Measurements from ENCODE around the gene SOCS7. TPM values are rescaled to one million over a fixed set of nuclear protein-coding genes. Genes with fewer than 3 reads are reported as not detected.

The SOCS7 gene
- total and polyA plus RNA-seq, 11 donors: 5.1 to 19.2 (median 14.0) TPM

GRCh38 chr17:38428643-38429371, 77.2 kb downstream of the SOCS7 start:
- peak in 2 of 12 donors; percentile 7 to 17 for TF ChIP-seq CTCF (IDR thresholded peaks at IDR 0.05)
- TF ChIP-seq POLR2A (IDR thresholded peaks at IDR 0.05): peak in 1 of 2 donors; percentile 55
- ATAC-seq: peak; percentile 64 to 76 (median 72)
- no peaks in the 10 kb centered on the region for H3K9me3 ChIP-seq
- peak overlapping the region; percentile 89 to 99 (median 96) for H3K27ac ChIP-seq
- H3K4me3 ChIP-seq: peak overlapping the region; percentile 72 to 98 (median 94)
- DNase-seq: peak; percentile 73 to 86 (median 79)
- H3K4me1 ChIP-seq: peaks cover 9 to 89% (median 56%) of the 10 kb centered on the region in 12 donors
- H3K27me3 ChIP-seq: no peaks in the 10 kb centered on the region
- intact Hi-C loops (cut with DNase I): loop anchor here in 4 of 10 donors (5.0 to 10.0 kb wide), 2 partner anchors 38 to 236 kb away; no protein-coding TSS in a partner anchor
- no peaks in the 10 kb centered on the region for H3K36me3 ChIP-seq
- 1 to 2% (median 1%) methylated on average over 17 to 56 of the region's 56 CpGs for WGBS, 4 donors

DNA sequence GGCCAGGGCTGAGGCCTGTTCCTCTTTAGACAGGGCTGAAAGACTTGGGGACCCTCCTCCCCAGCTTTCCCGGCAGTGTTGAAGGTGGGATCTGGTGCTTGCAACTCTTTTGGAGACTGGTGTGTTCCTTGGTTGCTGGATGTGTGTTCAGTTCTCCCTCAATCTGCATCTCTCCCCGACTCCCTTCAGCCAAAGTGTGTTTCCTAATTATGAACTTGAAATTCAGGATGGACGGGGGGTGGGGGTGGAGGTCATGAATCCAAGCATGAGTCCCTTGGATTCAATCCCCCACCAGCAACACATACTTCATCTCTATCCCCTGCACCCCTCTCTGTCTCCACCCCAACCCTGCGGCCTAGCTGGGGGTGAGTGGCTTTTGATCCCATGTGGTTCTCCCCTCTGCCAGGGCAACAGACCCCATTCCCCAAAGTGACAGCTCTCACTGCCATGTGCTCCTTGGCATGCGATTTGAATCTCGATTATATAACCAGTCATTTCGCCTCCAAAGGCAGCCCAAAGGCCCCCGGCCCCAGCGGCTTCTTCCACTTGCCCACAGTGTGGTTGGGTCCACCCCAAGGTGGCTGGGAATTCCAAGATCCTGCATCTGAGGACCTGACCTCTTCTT, 77.9 kb downstream of the SOCS7 start:
- intact Hi-C loops (cut with DNase I): loop anchor here in 5 of 10 donors (5.0 to 10.0 kb wide), 2 partner anchors 38 to 235 kb away; no protein-coding TSS in a partner anchor
- no peaks in the 10 kb centered on the region for H3K36me3 ChIP-seq
- 38 to 58% (median 46%) methylated on average over 9 of the region's 9 CpGs for WGBS, 4 donors

DNA sequence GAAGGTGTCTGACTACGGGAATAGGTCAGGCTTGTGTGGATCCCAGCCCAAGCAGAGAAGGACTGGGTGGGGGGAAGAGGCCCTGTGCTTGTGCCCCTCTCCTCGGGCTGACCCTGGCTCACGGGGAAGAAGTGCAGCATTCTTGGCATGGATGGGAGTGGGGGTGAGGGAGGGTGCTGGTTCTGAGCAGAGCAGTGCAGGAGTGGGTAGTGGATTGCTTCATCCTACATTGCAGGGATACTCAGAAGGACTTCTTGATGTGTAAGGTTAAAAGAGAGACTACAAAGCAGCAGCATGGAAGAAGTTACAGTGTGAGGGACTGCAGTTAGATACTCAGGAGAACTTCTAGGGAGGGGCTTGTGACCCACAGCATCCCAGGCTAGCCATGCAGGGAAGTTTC, 78.7 kb downstream of the SOCS7 start:
- H3K27me3 ChIP-seq: no peaks in the 10 kb centered on the region
- 25 to 40% (median 37%) methylated on average over 3 of the region's 3 CpGs for WGBS, 4 donors
- no peaks in the 10 kb centered on the region for H3K9me3 ChIP-seq
- ATAC-seq: peak in 2 of 4 donors; percentile 3 to 14
- TF ChIP-seq CTCF (IDR thresholded peaks at IDR 0.05) (no peak), POLR2A (IDR thresholded peaks at IDR 0.05) (no peak)
- H3K4me3 ChIP-seq: peak overlapping the region in 6 of 12 donors; percentile 74 to 98 (median 96)
- H3K27ac ChIP-seq: peak overlapping the region; percentile 89 to 99 (median 96)
- DNase-seq: no peak
- intact Hi-C loops (cut with DNase I): loop anchor here in 1 of 10 donors (5.0 kb wide), 1 partner anchor 37 kb away; no protein-coding TSS in a partner anchor
- no peaks in the 10 kb centered on the region for H3K36me3 ChIP-seq
- peaks cover 9 to 85% (median 59%) of the 10 kb centered on the region in 12 donors for H3K4me1 ChIP-seq

More for the DNA sequence above, 77.9 kb downstream of the SOCS7 start:
- no peak for TF ChIP-seq POLR2A (IDR thresholded peaks at IDR 0.05)
- TF ChIP-seq CTCF (IDR thresholded peaks at IDR 0.05): no peak
- ATAC-seq: no peak
- no peaks in the 10 kb centered on the region for H3K27me3 ChIP-seq
- no peak for DNase-seq
- H3K4me1 ChIP-seq: peaks cover 9 to 85% (median 62%) of the 10 kb centered on the region in 12 donors
- peak overlapping the region; percentile 72 to 98 (median 94) for H3K4me3 ChIP-seq
- no peaks in the 10 kb centered on the region for H3K9me3 ChIP-seq
- peak overlapping the region; percentile 89 to 99 (median 96) for H3K27ac ChIP-seq

DNA sequence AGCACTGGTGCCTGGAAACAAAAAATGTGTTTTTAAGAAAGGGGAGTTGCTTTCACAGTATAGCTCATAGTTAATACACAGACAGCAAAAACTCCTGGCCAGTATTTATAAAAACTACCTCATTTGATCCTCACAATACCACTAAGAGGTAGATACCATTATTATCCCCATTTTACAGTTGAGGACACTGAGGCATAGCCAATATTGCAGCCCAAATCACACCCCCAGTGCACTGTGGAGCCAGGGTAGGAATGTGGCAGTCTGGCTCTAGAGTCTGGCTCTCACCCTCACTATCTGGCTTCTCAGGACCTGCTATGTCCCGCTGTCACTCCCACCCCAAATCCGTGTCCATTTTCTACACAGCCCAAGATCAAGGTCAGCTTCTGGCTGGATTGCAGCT, 79.2 kb downstream of the SOCS7 start:
- Histone ChIP-seq H3K4me1 (peaks cover 9 to 85% (median 54%) of the 10 kb centered on the region in 12 donors), H3K4me3 (no peak overlapping the region), H3K27ac (peak overlapping the region in 9 of 12 donors; percentile 49 to 99 (median 95)), H3K36me3 (no peaks in the 10 kb centered on the region), H3K9me3 (no peaks in the 10 kb centered on the region), H3K27me3 (no peaks in the 10 kb centered on the region)
- DNase-seq (no peak), ATAC-seq (no peak)
- intact Hi-C loops (cut with DNase I): loop anchor here in 1 of 10 donors (5.0 kb wide), 1 partner anchor 36 kb away; no protein-coding TSS in a partner anchor
- WGBS, 4 donors: 50 to 64% (median 54%) methylated on average over 2 of the region's 2 CpGs
- no peak for TF ChIP-seq CTCF (IDR thresholded peaks at IDR 0.05)
- TF ChIP-seq POLR2A (IDR thresholded peaks at IDR 0.05): no peak

Data from heart left ventricle (tissue), 16 donors.